IMR-90 (cell line): ENCODE measurements around the gene TSHZ3. TPM values are rescaled to one million over a fixed set of nuclear protein-coding genes. Genes with fewer than 3 reads are reported as not detected.

Source experiments
- ATAC-seq: fragments of 200-7000 bp; cut with Tn5 transposase; 2 replicates; pipeline ENCODE4 v1.9.1; 2020; ENCODE audit warnings: low read depth, mild to moderate bottlenecking, moderate library complexity
- BruUV-seq: library from RNA; stranded (reverse); fragments of 400-500 nt; replicated peaks from 2 replicates; lab custom pipeline; 2021; lab: Mats Ljungman, UMichigan
- CTCF ChIA-PET: fragments of 300-600 bp; formaldehyde crosslinking; extraction: SDS; loops from one replicate; lab custom pipeline; 2021; ENCODE audit warnings: antibody characterized with exemption; lab: Yijun Ruan, JAX
- POLR2A ChIA-PET: fragments of 300-600 bp; sonication (Branson Sonifier 250); formaldehyde crosslinking; loops from one replicate; lab custom pipeline; 2022; ENCODE audit warnings: antibody characterized with exemption; ENCODE audit not compliant: unreplicated experiment; lab: Charles Lee
- DNase-seq: peaks from one replicate; pipeline ENCODE4 v3.0.0; 2013
- H2AFZ ChIP-seq: replicated peaks from 2 replicates; pipeline ENCODE3; 2013; ENCODE audit warnings: low read length, mild to moderate bottlenecking; ENCODE audit not compliant: poor library complexity
- H2AK5ac ChIP-seq: 2 replicates; pipeline ENCODE4 v1.6.1; 2013; ENCODE audit warnings: low read depth, low read length, inconsistent platforms
- H2AK9ac ChIP-seq: replicated peaks from 2 replicates; pipeline ENCODE3; 2013; ENCODE audit warnings: mild to moderate bottlenecking, low read depth, low read length, moderate library complexity; ENCODE audit not compliant: poor library complexity
- H2BK120ac ChIP-seq: 2 replicates; pipeline ENCODE4 v1.6.1; 2013; ENCODE audit warnings: low read depth, low read length, inconsistent platforms
- H2BK15ac ChIP-seq: 3 replicates; pipeline ENCODE4 v1.6.1; 2013; ENCODE audit warnings: low read depth, low read length, inconsistent platforms
- H2BK20ac ChIP-seq: 2 replicates; pipeline ENCODE4 v1.6.1; 2013; ENCODE audit warnings: low read depth, mild to moderate bottlenecking, inconsistent platforms, low read length, moderate library complexity
- H2BK5ac ChIP-seq: 2 replicates; pipeline ENCODE4 v1.6.1; 2013; ENCODE audit warnings: mild to moderate bottlenecking, low read depth, low read length, inconsistent platforms; ENCODE audit not compliant: poor library complexity, severe bottlenecking
- H3K14ac ChIP-seq: replicated peaks from 2 replicates; pipeline ENCODE4 v1.6.1; 2013; ENCODE audit warnings: low read depth, low read length, inconsistent platforms
- H3K18ac ChIP-seq: 2 replicates; pipeline ENCODE4 v1.6.1; 2013; ENCODE audit warnings: low read depth, low read length, control low read depth
- H3K23ac ChIP-seq: 2 replicates; pipeline ENCODE4 v1.6.1; 2013; ENCODE audit warnings: low read depth, low read length, inconsistent platforms
- H3K27ac ChIP-seq: 2 replicates; pipeline ENCODE4 v1.5.1; 2013; ENCODE audit warnings: mild to moderate bottlenecking, control low read depth, low read length; ENCODE audit not compliant: insufficient read depth
- H3K27me3 ChIP-seq: 2 replicates; pipeline ENCODE4 v1.6.1; 2013; ENCODE audit warnings: low read length; ENCODE audit not compliant: control insufficient read depth, insufficient read depth
- H3K36me3 ChIP-seq: 2 replicates; pipeline ENCODE4 v1.6.1; 2013; ENCODE audit warnings: low read length, mixed read lengths; ENCODE audit not compliant: control insufficient read depth, insufficient read depth
- H3K4ac ChIP-seq: 2 replicates; pipeline ENCODE4 v1.6.1; 2013; ENCODE audit warnings: low read depth, low read length, inconsistent platforms
- H3K4me1 ChIP-seq: 2 replicates; pipeline ENCODE4 v1.6.1; 2013; ENCODE audit warnings: low read length, mixed read lengths; ENCODE audit not compliant: control insufficient read depth, insufficient read depth
- H3K4me2 ChIP-seq: 2 replicates; pipeline ENCODE4 v1.6.1; 2013; ENCODE audit warnings: low read depth, mild to moderate bottlenecking, control low read depth, low read length, moderate library complexity
- H3K4me3 ChIP-seq: 2 replicates; pipeline ENCODE4 v1.5.1; 2013; ENCODE audit warnings: low read depth, mild to moderate bottlenecking, control low read depth, low read length, moderate library complexity; ENCODE audit not compliant: insufficient read depth
- H3K56ac ChIP-seq: 2 replicates; pipeline ENCODE4 v1.6.1; 2013; ENCODE audit warnings: low read length, inconsistent platforms; ENCODE audit not compliant: insufficient read depth; ENCODE audit errors: extremely low read depth
- H3K79me1 ChIP-seq, 2 experiments: 2 replicates each; pipeline ENCODE4 v1.6.1; 2013; ENCODE audit warnings: low read length in 2 of 2, inconsistent platforms in 1 of 2, low read depth in 1 of 2
- H3K9ac ChIP-seq: 2 replicates; pipeline ENCODE4 v1.6.1; 2013; ENCODE audit warnings: low read depth, low read length, control low read depth
- H3K9me1 ChIP-seq: 2 replicates; pipeline ENCODE4 v1.6.1; 2013; ENCODE audit warnings: low read length, inconsistent platforms; ENCODE audit not compliant: insufficient read depth
- H3K9me3 ChIP-seq: 2 replicates; pipeline ENCODE4 v1.6.1; 2013; ENCODE audit warnings: low read length; ENCODE audit not compliant: control insufficient read depth, insufficient read depth
- H4K20me1 ChIP-seq: 2 replicates; pipeline ENCODE4 v1.6.1; 2013; ENCODE audit warnings: low read length, inconsistent platforms; ENCODE audit not compliant: insufficient read depth
- H4K5ac ChIP-seq: 2 replicates; pipeline ENCODE4 v1.6.1; 2013; ENCODE audit warnings: mild to moderate bottlenecking, low read depth, low read length, control low read depth
- H4K8ac ChIP-seq, 2 experiments: 2 replicates each; pipeline ENCODE4 v1.6.1; 2013; ENCODE audit warnings: low read depth in 2 of 2, low read length in 2 of 2, control low read depth in 1 of 2, inconsistent platforms in 1 of 2
- H4K91ac ChIP-seq: 2 replicates; pipeline ENCODE4 v1.6.1; 2013; ENCODE audit warnings: low read depth, low read length, inconsistent platforms; ENCODE audit not compliant: insufficient read depth
- BHLHE40 ChIP-seq: fragments of 150-350 bp; IDR thresholded peaks from 2 replicates; pipeline ENCODE4 v1.6.1; 2016; ENCODE audit warnings: mild to moderate bottlenecking, low read depth, low read length
- CEBPB ChIP-seq: IDR thresholded peaks from 2 replicates; pipeline ENCODE4 v1.6.1; 2012; ENCODE audit warnings: low read depth, low read length, improper control_type of control experiment
- CHD1 ChIP-seq: IDR thresholded peaks from 2 replicates; pipeline ENCODE4 v1.6.1; 2012; ENCODE audit warnings: low read depth, low read length, improper control_type of control experiment
- CTCF ChIP-seq: conservative IDR thresholded peaks from 2 replicates; pipeline ENCODE4 v1.5.1; 2012; ENCODE audit warnings: mild to moderate bottlenecking, low read depth, low read length, improper control_type of control experiment
- ELK1 ChIP-seq: fragments of 150-350 bp; IDR thresholded peaks from 2 replicates; pipeline ENCODE4 v1.6.1; 2016; ENCODE audit warnings: low read depth, mild to moderate bottlenecking, low read length, moderate library complexity, borderline replicate concordance
- FOS ChIP-seq: fragments of 150-350 bp; IDR thresholded peaks from 2 replicates; pipeline ENCODE4 v1.6.1; 2016; ENCODE audit warnings: low read depth, low read length
- MAFK ChIP-seq: IDR thresholded peaks from 2 replicates; pipeline ENCODE4 v1.6.1; 2012; ENCODE audit warnings: low read depth, low read length, improper control_type of control experiment
- MAZ ChIP-seq: IDR thresholded peaks from 2 replicates; pipeline ENCODE4 v1.6.1; 2012; ENCODE audit warnings: low read depth, mild to moderate bottlenecking, low read length, improper control_type of control experiment, moderate library complexity, borderline replicate concordance
- MXI1 ChIP-seq: IDR thresholded peaks from 2 replicates; pipeline ENCODE4 v1.6.1; 2012; ENCODE audit warnings: low read depth, mild to moderate bottlenecking, low read length, moderate library complexity, borderline replicate concordance
- NFE2L2 ChIP-seq: fragments of 150-350 bp; IDR thresholded peaks from 2 replicates; pipeline ENCODE4 v1.6.1; 2016; ENCODE audit warnings: low read depth, mild to moderate bottlenecking, low read length
- POLR2A ChIP-seq: IDR thresholded peaks from 2 replicates; pipeline ENCODE4 v1.6.1; 2012; ENCODE audit warnings: mild to moderate bottlenecking, low read depth, low read length
- RAD21 ChIP-seq: IDR thresholded peaks from 2 replicates; pipeline ENCODE4 v1.6.1; 2012; ENCODE audit warnings: low read length, improper control_type of control experiment
- RCOR1 ChIP-seq: IDR thresholded peaks from 2 replicates; pipeline ENCODE4 v1.6.1; 2012; ENCODE audit warnings: mild to moderate bottlenecking, low read length, improper control_type of control experiment; ENCODE audit not compliant: insufficient replicate concordance
- RFX5 ChIP-seq: IDR thresholded peaks from 2 replicates; pipeline ENCODE4 v1.8.0; 2012; ENCODE audit warnings: low read depth, mild to moderate bottlenecking, low read length, moderate library complexity
- SMC3 ChIP-seq: fragments of 150-350 bp; IDR thresholded peaks from 2 replicates; pipeline ENCODE4 v1.6.1; 2016; ENCODE audit warnings: low read depth, mild to moderate bottlenecking, antibody characterized with exemption, low read length, moderate library complexity
- whole genome bisulfite sequencing, 2 experiments: methylation state at CpG; one replicate each; pipeline versions ENCODE4 v1.1.5 to v1.1.7; 2013; ENCODE audit warnings: missing lambda C conversion rate in 2 of 2; ENCODE audit not compliant: insufficient read length in 1 of 2; ENCODE audit errors: extremely low coverage in 2 of 2; 5-methylcytosine and 5-hydroxymethylcytosine counted together
- dilution Hi-C: fragments of 300-500 bp; cut with HindIII; formaldehyde crosslinking; loops from one replicate; pipeline ENCODE4 v1.14.3; 2018; ENCODE audit warnings: low sequenced_read_pairs; ENCODE audit not compliant: unreplicated experiment
- in situ Hi-C: fragments of 300-500 bp; cut with MboI; formaldehyde crosslinking; loops from 3 replicates; pipeline ENCODE4 v1.14.3; 2019; ENCODE audit warnings: low sequenced_read_pairs, inconsistent platforms, mixed read lengths
- intact Hi-C: fragments of 100-400 bp; cut with micrococcal nuclease; formaldehyde crosslinking; loops from 2 replicates; pipeline ENCODE4 v1.10.0; 2022
- polyA plus RNA-seq, 3 experiments: library from polyadenylated mRNA; depleted of rRNA; stranded (reverse); fragments of >200 nt; gene quantifications; 2 replicates each; pipeline ENCODE4 v1.2.3, GENCODE V29; 2012; ENCODE audit warnings: low replicate concordance in 1 of 3
- total RNA-seq: library from RNA; depleted of rRNA; stranded (reverse); fragments of >200 nt; gene quantifications from 2 replicates; pipeline ENCODE4 v1.2.3, GENCODE V29; 2012
- TF ChIP-seq, protein P1 (sequence below): fragments of 150-350 bp; IDR thresholded peaks from 2 replicates; pipeline ENCODE4 v1.6.1; 2017; ENCODE audit warnings: mild to moderate bottlenecking, antibody characterized with exemption, low read length, low read depth

The TSHZ3 gene
- total and polyA plus RNA-seq, 2 of the 4 experiments (the other 2 are of a cell fraction), result 8.1 to 13.0 TPM

- no peak overlapping the region for H2AFZ ChIP-seq
- no peaks in the 10 kb centered on the region; the same call in 1 of the 2 replicates for H3K9me1 ChIP-seq
- H3K79me1 ChIP-seq, result no peaks in the 10 kb centered on the region
- H2BK20ac ChIP-seq, result no peak overlapping the region
- no peak overlapping the region for H2AK5ac ChIP-seq
- H2AK9ac ChIP-seq, result no peak overlapping the region
- dilution Hi-C loops, result no loop called here
- H3K9me3 ChIP-seq, result no peaks in the 10 kb centered on the region
- no peaks in the 10 kb centered on the region for H3K36me3 ChIP-seq
- H2BK15ac ChIP-seq, result no peak overlapping the region; the same call in 2 of the 3 replicates
- POLR2A ChIA-PET, result no interaction called here
- no peak for DNase-seq
- CTCF ChIA-PET, result interaction anchor here (0.5 to 1.1 kb wide), 2 partner anchors 126 to 157 kb away, joined by 3 to 4 read pairs; no protein-coding TSS in a partner anchor
- no peak for TF ChIP-seq RAD21
- TF ChIP-seq RFX5, result no peak
- TF ChIP-seq FOS, result no peak
- no peak for TF ChIP-seq NFE2L2
- TF ChIP-seq POLR2A, result no peak
- TF ChIP-seq CHD1, result no peak
- no peak for TF ChIP-seq BHLHE40
- TF ChIP-seq RCOR1, result no peak
- TF ChIP-seq MAFK, result no peak
- no peak for TF ChIP-seq CTCF
- TF ChIP-seq MXI1, result no peak
- TF ChIP-seq MAZ, result no peak
- TF ChIP-seq ELK1, result no peak
- TF ChIP-seq SMC3, result no peak
- TF ChIP-seq CEBPB, result no peak
- TF ChIP-seq, protein P1, sequence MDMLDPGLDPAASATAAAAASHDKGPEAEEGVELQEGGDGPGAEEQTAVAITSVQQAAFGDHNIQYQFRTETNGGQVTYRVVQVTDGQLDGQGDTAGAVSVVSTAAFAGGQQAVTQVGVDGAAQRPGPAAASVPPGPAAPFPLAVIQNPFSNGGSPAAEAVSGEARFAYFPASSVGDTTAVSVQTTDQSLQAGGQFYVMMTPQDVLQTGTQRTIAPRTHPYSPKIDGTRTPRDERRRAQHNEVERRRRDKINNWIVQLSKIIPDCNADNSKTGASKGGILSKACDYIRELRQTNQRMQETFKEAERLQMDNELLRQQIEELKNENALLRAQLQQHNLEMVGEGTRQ, result no peak
- intact Hi-C loops, result no loop called here
- no peak overlapping the region for H3K14ac ChIP-seq
- no peaks in the 10 kb centered on the region for H4K20me1 ChIP-seq
- no peak overlapping the region for H3K56ac ChIP-seq
- H3K4me3 ChIP-seq, result no peak overlapping the region
- no peak overlapping the region for H3K4me2 ChIP-seq
- BruUV-seq, result no TSS peak
- no peak overlapping the region for H3K18ac ChIP-seq
- ATAC-seq, result no peak
- H3K27me3 ChIP-seq, result no peaks in the 10 kb centered on the region
- no peak overlapping the region for H2BK5ac ChIP-seq
- no peak overlapping the region for H4K91ac ChIP-seq
- no peak overlapping the region for H4K5ac ChIP-seq
- H2BK120ac ChIP-seq, result no peak overlapping the region
- no peak overlapping the region for H3K23ac ChIP-seq
- H3K9ac ChIP-seq, result no peak overlapping the region
- H4K8ac ChIP-seq, result no peak overlapping the region
- WGBS, 2 experiments, result 100% methylated on average over 4 of the region's 7 CpGs; no CpG with 5 or more reads in 1 of the 2 experiments
- peaks cover 9% of the 10 kb centered on the region for H3K4me1 ChIP-seq
- H3K27ac ChIP-seq, result no peak overlapping the region
- H3K4ac ChIP-seq, result no peak overlapping the region
- in situ Hi-C loops, result no loop called here
Measured at GRCh38 chr19:31266731-31267130, 82.5 kb downstream of the TSHZ3 start.
